ENCODE results near the gene MAGEA4.
"Not testable (repeated sequence)": the region's sequence is repeated elsewhere in the genome, so short reads cannot be mapped to it uniquely, and the experiment has no call there.

The MAGEA4 gene, protein sequence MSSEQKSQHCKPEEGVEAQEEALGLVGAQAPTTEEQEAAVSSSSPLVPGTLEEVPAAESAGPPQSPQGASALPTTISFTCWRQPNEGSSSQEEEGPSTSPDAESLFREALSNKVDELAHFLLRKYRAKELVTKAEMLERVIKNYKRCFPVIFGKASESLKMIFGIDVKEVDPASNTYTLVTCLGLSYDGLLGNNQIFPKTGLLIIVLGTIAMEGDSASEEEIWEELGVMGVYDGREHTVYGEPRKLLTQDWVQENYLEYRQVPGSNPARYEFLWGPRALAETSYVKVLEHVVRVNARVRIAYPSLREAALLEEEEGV

DNA sequence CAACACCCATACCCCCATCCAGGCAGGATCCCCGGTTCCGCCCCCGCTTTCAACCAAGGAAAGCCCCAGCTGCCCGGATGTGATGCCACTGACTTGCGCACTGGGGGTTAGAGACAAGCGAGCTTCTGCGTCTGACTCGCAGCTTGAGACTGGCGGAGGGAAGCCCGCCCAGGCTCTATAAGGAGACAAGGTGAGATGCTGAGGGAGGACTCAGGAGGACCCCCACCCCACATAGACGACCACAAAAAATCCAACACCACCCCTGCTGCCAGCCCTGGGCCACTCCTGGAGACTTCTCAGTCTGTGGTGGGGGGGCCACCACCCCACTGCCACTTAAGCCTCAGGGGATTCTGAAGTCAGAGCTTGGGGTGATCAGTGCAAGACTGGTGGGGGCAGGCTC is at the start of gene MAGEA4:
Gene MAGEA4 (plus strand): TSS at position 110 of the 400 bp plus-strand sequence. CDS start 10,776 bp downstream, outside the sequence.
- in situ Hi-C loops (cut with HindIII; ENCODE audit: low sequenced_read_pairs), result no loop called here

DNA sequence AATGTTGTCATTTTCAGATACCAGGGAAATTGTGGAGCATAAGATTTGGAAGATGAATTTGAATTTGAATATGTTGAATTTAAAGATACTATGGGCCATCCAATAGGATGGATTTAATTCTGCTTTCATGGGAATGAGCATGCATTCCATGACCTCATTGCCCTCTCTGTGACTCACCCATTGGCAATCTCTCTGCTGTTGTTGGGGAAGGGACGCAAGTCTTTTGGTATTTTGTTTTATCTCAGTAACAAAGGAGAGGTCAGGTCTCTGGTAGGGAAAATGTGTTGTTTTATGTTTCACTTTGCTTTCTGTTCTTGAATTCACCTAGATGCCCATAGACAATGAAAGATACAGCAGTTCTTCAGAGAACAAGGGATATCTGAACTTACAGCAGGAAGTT is 42.1 kb upstream of the MAGEA4 start:
- in situ Hi-C loops (cut with HindIII; ENCODE audit: low sequenced_read_pairs), result no loop called here

DNA sequence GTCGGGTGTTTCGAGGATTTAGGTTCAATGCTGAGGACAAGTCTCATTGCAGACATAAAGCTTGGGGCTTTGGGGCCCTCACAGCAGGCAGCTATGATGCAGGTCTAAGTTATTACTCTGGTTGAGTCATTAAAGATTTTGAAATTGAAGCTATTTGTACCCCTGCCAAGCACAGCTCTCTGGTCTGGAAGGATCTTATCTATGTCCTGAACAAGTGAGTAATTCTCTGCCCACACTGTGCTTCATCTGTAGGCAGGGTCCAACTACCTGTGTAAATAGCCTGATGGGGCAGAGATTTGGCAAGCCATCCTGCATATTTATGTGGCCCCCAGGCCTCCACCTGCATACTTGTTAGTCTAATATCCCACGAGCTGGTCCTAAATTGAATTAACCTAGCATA is 41.4 kb upstream of the MAGEA4 start:
- in situ Hi-C loops (cut with HindIII; ENCODE audit: low sequenced_read_pairs), result no loop called here

DNA sequence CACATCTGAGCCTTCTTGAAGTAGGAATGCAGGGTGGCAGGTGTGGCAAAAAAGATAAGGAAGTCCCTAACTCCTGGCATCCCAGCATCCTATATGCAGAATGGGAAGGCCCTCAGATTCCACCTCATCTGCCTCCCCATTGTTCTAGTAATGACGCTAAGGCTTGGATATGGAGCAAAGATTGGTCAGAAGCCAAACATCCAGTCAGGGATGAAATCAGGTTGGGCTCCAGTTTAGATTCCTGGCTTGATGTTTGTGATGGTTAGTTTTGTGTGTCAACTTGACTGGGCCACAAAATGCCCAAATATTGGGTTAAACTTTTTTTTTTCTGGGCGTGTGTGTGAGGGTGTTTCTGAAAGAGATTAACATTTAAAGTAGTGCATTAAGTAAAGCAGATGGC is 39.6 kb upstream of the MAGEA4 start:
- in situ Hi-C loops (cut with HindIII; ENCODE audit: low sequenced_read_pairs), result no loop called here

DNA sequence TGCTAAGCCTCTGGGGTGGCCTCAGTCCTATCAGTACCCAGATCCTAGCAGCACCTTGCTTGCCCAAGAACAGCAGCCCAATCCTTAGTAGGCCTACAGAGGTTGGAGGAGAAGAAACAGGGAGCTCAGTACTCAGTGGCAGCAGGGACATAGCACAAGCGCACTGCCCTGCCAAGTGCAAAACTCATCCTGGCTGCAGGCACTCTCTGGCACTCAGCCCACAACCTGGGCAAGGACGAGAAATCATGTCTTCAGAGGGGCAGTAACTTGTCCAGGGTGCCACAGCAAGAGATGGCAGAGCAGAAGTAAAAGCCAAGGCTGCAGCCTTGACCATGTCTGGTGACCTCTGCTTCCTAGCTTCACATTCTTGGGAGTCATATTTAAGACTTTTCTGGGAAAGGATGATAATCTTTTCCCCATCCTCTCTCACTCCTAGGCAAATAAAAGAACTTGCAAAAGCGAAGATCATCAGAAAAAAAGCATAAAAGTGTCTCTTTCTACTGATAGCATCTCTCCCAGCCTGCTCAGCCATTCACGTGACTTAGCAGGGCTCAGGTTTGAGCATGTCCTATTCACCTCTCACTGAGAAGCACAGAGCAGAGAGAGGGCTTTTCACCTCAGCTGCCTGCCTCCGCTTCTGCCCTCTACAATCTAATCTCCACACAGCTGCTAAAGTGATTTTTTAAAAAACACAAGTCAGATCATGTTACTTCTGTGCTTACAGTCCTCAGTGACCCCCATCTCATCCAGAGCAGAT is 37.2 kb upstream of the MAGEA4 start:
- in situ Hi-C loops (cut with HindIII; ENCODE audit: low sequenced_read_pairs), result no loop called here

DNA sequence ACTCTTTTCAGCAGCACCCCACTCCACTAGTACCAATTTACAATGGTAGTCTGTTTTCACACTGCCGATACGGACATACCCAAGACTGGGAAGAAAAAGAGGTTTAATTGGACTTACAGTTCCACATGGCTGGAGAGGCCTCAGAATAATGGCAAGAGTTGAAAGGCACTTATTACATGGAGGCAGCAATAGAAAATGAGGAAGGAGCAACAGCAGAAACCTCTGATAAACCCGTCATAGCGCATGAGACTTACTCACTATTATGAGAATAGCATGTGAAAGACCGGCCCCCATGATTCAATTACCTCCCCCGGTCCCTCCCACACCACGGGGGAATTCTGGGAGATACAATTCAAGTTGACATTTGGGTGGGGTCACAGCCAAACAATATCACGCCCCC is 34.1 kb upstream of the MAGEA4 start:
- in situ Hi-C loops (cut with HindIII; ENCODE audit: low sequenced_read_pairs), result no loop called here

DNA sequence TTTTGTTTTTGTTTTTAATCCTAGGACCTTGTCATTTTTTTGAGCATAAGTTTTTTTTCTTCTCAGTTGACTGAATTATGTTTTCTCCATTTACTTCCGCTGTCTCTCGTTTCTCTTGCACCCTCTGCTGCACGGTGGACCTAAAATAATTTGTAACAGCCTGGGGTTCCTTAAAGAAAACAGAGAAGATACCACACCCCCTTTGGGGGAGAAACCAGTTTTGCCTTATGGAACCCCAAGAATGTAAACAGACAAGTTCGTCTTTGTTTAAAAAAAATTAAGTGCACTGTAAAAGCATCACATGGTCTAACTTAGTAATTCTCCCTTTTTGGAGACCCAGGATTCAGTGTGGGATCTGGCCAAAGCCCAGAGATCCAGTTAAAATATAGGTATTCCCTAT is 32.8 kb upstream of the MAGEA4 start:
- in situ Hi-C loops (cut with HindIII; ENCODE audit: low sequenced_read_pairs), result no loop called here

DNA sequence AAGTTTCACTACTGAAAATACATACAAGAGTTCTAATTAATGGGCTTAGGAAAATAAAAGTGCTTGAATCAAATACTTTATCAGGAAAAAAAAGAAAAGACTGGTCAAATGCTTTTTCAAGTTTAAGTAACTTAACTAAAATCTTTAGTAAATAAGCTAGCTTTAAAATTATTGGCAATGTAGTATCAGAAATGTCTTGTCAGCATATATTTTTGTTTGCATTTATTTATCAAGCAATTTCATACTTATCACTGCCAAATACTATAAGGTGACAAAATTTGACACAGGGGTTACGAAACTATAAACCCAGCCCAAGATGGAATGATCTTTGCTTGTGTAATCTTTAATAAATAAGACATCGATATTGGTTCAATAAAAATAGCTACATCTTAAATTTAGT is 31.8 kb upstream of the MAGEA4 start:
- in situ Hi-C loops (cut with HindIII; ENCODE audit: low sequenced_read_pairs), result no loop called here

DNA sequence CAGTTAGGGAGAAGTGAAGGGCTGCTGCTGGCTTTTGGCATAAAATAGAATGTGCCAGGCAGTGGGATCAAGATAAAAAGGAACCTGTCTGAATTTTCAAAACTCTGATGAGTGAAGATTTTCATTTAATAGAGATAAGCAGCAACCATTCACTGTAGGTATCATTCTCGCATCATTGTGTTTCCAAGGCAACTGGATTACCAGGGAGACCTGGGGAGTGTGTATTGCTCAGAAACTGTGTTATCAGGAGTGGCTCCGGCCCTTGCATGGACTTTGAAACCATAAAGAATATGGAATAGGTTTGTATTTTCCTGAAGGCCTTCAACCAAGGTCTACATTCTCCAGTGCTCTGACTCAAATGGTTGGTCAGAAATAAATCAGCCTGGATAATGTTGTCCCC is 23.3 kb upstream of the MAGEA4 start:
- in situ Hi-C loops (cut with HindIII; ENCODE audit: low sequenced_read_pairs), result no loop called here

DNA sequence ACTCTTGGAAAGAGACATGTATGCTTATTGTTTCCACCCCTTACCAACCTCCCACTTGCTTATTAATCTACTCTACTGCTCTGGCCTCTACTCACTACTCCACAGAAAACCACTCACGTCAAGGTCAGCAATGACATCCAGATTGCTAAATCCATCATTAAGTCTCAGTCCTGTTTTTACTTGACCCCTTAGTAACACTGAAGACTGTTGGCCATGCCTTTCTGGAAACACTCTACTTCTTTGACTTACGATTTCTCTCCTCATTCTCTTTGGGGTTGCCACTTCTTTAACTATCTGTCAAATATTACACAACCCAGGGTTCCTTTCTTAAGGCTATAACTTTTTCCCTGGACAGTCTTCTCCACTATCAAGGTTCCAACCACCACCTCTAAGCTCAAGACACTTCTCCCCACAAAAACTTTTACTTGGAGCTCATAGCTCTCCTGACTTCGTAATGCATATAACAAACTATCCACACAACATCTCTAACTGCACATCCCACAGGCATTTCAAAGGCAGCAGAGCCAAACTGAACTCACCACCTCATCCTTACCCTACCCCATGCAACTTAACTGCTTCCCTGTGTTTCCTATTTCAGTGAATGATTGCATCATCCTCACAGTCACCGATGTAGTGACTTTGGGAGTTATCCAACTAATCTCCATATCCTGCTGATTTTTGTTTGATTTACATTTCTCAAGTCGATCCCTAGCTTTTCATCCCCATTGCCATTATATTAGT is 15.8 kb upstream of the MAGEA4 start:
- in situ Hi-C loops (cut with HindIII; ENCODE audit: low sequenced_read_pairs), result no loop called here

DNA sequence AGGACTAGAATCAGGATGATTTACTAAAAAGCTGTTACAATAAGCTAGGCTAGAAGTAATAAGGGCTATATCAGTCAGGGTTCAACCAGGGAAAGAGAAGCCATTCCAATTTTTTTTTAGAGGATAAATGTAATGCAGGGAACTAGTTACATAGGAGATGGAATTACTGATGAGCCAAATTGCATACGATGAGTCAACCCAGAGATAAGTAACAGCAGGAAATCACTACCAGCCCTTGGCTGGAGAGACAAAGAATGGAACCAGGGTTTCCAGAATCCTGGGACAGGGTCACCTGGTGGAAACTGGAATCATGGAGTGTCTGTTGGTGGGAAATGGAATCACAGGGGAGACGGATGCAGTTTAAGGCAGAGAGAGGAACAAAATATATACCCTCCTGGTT is 13.1 kb upstream of the MAGEA4 start:
- in situ Hi-C loops (cut with HindIII; ENCODE audit: low sequenced_read_pairs), result no loop called here

DNA sequence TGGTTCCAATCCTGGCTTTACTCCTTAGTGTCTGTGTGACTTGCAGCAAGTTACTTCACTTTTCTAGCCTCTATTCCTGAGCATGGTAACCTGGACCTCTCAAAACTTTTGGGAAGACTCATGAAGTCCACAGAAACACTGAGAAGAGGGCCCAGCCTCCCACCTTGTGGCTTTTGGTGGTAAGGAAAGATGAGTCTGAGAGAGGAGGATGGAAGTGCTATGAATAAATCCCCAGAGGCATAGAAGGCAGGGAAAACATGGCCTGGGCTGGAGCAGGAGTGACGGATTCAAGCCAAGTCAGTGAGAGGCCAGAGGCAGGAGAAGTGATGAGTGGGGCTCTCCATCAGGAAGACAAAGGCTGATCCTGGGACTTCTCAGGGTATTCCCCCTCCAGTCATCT is 10.9 kb upstream of the MAGEA4 start:
- in situ Hi-C loops (cut with HindIII; ENCODE audit: low sequenced_read_pairs), result no loop called here

DNA sequence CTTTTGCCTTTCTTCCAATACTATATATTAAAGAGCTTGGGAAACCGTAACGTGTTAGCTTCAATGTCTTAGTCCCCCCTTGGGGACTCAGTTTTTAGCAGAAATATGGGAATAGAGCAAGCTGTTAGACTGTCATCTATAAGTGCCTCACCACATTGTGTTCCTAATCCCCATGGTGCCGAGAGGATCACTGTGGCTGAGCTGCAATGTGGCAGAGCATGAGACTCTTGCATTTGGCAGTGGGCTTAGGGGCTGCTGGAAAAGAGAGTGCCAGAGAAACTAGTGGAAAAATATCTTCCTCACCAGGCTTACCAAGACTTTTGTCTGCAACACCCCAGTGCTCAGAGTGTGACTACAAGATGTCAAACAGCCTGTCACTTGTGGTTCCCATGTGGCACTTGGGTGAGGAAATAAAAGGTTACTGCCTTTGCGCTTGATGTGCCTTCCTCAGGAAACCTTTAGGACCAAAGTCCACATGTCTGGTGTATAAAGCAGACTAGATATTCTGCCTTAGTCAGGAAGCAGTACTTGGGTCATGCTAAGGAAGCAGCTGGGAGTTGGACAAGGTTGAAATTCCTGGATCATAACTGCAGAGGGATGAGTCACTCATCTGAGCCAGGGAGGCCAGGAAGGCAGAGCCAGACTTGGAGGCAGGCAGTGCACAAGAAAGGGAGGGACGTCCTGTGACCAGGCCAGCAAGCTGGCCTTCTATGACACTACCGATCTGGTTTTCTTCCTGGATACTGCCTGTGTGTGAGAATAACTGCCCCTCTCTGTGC is 9.7 kb upstream of the MAGEA4 start:
- in situ Hi-C loops (cut with HindIII; ENCODE audit: low sequenced_read_pairs), result no loop called here

DNA sequence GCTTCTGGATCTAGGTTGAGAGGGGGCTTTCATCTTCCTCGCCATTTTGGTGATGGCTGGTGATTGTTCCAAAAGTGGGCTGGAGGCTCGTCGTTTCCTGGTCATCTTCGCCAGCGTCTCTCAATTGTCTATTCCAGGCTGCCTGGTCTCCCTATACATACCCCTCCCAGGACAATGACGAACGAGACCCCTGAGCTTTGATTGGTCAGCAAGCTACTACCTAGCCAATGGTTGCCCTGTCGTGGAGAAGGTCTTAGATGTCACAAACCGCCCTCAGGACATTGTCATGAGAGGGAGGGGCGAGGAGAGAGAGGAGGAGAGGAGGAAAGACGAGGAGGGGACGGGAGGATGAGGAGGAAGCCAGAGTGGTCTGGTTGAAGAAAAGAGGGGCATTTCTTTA is 7.7 kb upstream of the MAGEA4 start:
- in situ Hi-C loops (cut with HindIII; ENCODE audit: low sequenced_read_pairs), result no loop called here

DNA sequence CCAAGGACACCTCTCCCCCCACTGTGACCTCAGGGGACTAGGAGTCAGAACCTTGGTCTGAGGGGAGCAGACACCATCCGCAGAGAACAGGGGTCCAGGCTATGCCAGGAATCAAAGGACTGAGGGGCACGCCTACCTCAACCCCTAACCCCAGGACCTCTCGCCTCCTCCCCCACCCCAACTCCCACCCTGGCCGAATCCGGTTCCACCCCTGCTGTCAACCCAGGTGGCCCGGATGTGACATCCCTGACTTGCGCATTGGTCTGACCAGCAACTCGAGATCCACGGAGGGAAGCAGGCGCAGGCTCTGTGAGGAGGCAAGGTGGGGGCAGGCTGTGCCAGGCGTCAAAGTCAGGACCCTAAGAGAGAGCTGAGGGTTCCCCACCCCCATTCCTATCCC is 468 bp upstream of the MAGEA4 start:
- in situ Hi-C loops (cut with HindIII; ENCODE audit: low sequenced_read_pairs), result no loop called here

DNA sequence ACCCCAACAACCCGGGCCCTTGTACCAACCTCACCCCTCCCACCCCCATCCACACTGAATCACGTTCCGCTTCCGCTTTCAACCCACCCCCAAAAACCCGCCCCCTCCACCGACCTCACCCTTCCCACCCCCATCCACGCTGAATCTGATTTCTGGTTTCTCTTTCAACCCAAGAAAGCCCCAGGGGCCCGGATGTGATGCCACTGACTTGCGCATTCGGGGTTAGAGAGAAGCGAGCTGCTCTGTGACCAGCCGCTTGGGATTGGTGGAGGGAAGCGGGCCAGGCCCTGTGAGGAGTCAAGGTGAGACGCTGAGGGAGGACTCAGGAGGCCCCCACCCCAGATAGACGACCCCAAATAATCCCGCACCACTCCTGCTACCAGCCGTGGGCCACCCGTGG is 6.0 kb downstream of the MAGEA4 start:
- in situ Hi-C loops (cut with HindIII; ENCODE audit: low sequenced_read_pairs), result not testable (repeated sequence)

DNA sequence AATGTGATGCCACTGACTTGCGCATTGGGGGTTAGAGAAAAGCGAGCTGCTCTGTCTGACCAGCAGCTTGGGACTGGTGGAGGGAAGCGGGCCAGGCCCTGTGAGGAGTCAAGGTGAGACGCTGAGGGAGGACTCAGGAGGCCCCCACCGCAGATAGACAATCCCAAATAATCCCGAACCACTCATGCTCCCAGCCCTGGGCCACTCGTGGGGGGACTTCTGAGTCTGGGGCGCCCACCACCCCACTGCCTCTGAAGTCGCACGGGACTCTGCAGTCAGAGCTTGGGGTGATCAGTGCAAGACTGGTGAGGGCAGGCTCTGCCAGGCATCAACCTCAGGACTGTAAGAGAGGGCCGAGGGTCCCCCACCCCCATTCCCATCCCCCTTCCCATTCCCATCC is 6.9 kb downstream of the MAGEA4 start:
- in situ Hi-C loops (cut with HindIII; ENCODE audit: low sequenced_read_pairs), result no loop called here

DNA sequence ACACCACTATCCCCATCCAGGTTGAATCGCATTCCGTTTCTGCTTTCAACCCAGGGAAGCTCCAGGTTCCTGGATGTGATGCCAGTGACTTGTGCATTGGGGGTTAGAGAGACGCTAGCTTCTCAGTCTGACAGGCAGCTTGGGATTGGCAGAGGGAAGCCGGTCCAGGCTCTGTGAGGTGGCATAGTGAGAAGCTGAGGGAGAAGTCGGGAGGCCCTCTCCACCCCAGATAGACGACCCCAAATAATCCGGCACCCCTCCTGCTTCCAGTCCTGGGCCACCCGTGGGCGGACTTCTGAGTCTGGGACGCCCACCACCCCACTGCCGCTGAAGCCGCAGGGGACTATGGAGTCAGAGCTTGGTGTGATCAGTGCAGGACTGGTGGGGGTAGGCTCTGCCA is 7.4 kb downstream of the MAGEA4 start:
- in situ Hi-C loops (cut with HindIII; ENCODE audit: low sequenced_read_pairs), result no loop called here

DNA sequence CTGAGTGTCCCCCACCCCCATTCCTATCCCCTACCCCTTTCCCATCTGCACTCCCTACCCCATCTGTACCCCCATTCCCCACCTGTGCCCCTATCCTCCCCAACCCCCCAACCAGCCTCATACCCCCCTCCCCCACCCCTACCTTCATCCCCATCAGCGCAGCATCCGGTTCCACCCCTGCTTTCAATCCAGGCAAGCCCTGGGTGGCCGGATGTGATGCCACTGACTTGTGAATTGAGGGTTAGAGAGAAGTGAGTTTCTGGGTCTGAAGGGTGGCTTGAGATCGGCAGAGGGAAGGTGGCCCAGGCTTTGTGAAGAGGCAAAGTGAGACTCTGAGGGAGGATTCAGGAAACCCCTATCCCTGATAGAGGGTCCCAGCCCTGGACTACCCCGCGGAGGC is 7.8 kb downstream of the MAGEA4 start:
- in situ Hi-C loops (cut with HindIII; ENCODE audit: low sequenced_read_pairs), result no loop called here

DNA sequence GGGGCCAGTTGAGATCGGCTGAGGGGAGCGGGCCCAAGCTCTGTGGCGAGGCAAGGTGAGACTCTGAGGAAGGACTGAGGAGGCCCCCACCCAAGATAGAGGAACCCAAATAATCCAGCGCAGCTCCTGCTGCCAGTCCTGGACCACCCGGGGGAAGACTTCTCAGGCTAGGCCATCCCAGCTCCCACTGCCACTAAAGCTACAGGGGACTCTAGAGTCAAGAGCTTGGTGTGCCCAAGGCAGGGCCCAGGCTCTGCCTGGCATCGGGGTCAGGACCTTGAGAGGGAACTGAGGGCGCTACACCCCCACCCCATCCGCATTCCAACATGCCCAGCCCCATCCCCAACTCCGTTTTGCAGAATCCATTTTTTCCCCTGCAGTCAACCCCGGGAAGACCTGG is 8.6 kb downstream of the MAGEA4 start:
- in situ Hi-C loops (cut with HindIII; ENCODE audit: low sequenced_read_pairs), result no loop called here

DNA sequence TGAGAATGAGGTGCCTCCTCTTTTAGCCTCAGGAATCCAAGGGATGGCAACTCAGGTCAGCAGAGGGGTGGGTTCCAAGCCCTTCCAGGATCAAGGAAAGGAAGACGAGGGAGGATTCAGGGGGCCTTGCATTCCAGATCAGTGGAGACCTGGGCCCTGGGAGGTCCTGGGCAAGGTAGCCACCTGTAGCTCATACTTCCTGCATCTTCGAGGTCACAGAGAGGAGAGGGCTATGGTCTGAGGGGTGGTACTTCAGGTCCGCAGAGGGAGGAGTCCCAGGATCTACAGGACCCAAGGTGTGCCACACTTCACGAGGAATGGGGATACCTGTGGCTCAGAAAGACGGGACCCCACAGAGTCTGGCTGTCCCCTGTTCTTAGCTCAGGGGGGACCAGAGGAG is 9.2 kb downstream of the MAGEA4 start:
- in situ Hi-C loops (cut with HindIII; ENCODE audit: low sequenced_read_pairs), result no loop called here
